Ovary (tissue), 3 donors: ENCODE results near the gene ACER3.

Experiments
- EP300 ChIP-seq: sonication (generic); formaldehyde crosslinking; IDR thresholded peaks from one replicate; pipeline ENCODE4 v1.6.1; 2017; ENCODE audit warnings: antibody characterized with exemption
- POLR2A ChIP-seq: fragments of 450-650 bp; IDR thresholded peaks from one replicate; pipeline ENCODE4 v1.6.1; 2017; ENCODE audit warnings: antibody characterized with exemption, mild to moderate bottlenecking, moderate library complexity
- TF ChIP-seq, protein P1 (sequence below), 3 donors: fragments of 450-650 bp in 2 of 3; fragments of 200-600 bp in 1 of 3; IDR thresholded peaks; one replicate each; pipeline versions ENCODE4 v1.5.1 to v1.8.0; 2016 to 2022; ENCODE audit warnings: antibody characterized with exemption in 3 of 3, mild to moderate bottlenecking in 1 of 3
- donor health status: DM: no; HTN: no; CAD: no.

DNA sequence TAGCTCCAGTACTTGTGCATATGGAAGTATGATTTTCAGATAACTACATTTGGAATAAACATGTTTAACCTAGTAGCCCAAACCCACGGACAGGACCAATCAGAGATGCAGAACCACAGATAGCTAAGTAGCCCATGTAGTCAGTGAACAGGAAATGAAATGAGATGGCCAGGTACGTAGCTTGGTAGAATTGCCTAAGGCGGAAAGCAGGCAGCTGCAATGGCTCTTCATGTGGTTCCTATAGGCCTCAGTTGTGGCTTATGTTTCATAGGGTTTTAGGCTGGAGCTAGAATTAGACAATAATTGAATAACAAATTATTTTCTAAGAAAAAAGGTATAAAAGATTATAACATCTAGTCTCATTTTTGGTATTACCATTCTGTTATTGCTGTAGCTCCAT, 87.1 kb downstream of the ACER3 start:
- TF ChIP-seq, protein P1, sequence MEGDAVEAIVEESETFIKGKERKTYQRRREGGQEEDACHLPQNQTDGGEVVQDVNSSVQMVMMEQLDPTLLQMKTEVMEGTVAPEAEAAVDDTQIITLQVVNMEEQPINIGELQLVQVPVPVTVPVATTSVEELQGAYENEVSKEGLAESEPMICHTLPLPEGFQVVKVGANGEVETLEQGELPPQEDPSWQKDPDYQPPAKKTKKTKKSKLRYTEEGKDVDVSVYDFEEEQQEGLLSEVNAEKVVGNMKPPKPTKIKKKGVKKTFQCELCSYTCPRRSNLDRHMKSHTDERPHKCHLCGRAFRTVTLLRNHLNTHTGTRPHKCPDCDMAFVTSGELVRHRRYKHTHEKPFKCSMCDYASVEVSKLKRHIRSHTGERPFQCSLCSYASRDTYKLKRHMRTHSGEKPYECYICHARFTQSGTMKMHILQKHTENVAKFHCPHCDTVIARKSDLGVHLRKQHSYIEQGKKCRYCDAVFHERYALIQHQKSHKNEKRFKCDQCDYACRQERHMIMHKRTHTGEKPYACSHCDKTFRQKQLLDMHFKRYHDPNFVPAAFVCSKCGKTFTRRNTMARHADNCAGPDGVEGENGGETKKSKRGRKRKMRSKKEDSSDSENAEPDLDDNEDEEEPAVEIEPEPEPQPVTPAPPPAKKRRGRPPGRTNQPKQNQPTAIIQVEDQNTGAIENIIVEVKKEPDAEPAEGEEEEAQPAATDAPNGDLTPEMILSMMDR (IDR thresholded peaks at IDR 0.05), result no peak
- TF ChIP-seq POLR2A, result no peak
- TF ChIP-seq EP300, result no peak
